Tibial nerve (tissue), 4 donors: Measurements from ENCODE around the gene DPP8. TPM values are rescaled to one million over a fixed set of nuclear protein-coding genes. Genes with fewer than 3 reads are reported as not detected.

ENCODE experiments used
- DNase-seq, 2 donors: peaks; one replicate each; pipeline ENCODE4 v3.0.0-alpha.2; 2019; ENCODE audit warnings: low spot score in 2 of 2
- H3K27ac ChIP-seq, 4 donors: fragments of 200-600 bp; sonication (generic) in 3 of 4; one replicate each; pipeline ENCODE4 v1.5.1; 2017 to 2019; ENCODE audit warnings: mild to moderate bottlenecking in 1 of 4
- H3K27me3 ChIP-seq, 2 donors: fragments of 200-600 bp; sonication (generic) in 1 of 2; one replicate each; pipeline versions ENCODE4 v1.5.1 to v1.6.0; 2017 to 2019
- H3K36me3 ChIP-seq, 3 donors: fragments of 200-600 bp; sonication (generic); one replicate each; pipeline ENCODE4 v1.5.1; 2018 to 2019
- H3K4me1 ChIP-seq, 4 donors: fragments of 200-600 bp; sonication (generic) in 3 of 4; one replicate each; pipeline ENCODE4 v1.5.1; 2017 to 2019
- H3K4me3 ChIP-seq, 4 donors: fragments of 200-600 bp; sonication (generic) in 3 of 4; one replicate each; pipeline ENCODE4 v1.5.1; 2017 to 2019; ENCODE audit warnings: mild to moderate bottlenecking in 1 of 4, moderate library complexity in 1 of 4
- H3K9me3 ChIP-seq, 4 donors: fragments of 200-600 bp; sonication (generic) in 3 of 4; one replicate each; pipeline ENCODE4 v1.5.1; 2017 to 2019
- EP300 ChIP-seq, 2 donors: sonication (generic); formaldehyde crosslinking; IDR thresholded peaks; one replicate each; pipeline ENCODE4 v1.6.1; 2017; ENCODE audit warnings: antibody characterized with exemption in 2 of 2, mild to moderate bottlenecking in 1 of 2
- POLR2A ChIP-seq, 2 donors: fragments of 450-650 bp; IDR thresholded peaks; one replicate each; pipeline ENCODE4 v1.6.1; 2017; ENCODE audit warnings: antibody characterized with exemption in 2 of 2, mild to moderate bottlenecking in 2 of 2, moderate library complexity in 2 of 2
- WGBS, 2 donors: methylation state at CpG; one replicate each; pipeline ENCODE4 v1.1.5; 2018; 5-methylcytosine and 5-hydroxymethylcytosine counted together
- total RNA-seq, 4 donors: library from RNA; depleted of rRNA; stranded (reverse); fragments of >200 nt; gene quantifications; one replicate each; pipeline ENCODE4 v1.1.0, GENCODE V29; 2016
- TF ChIP-seq, protein P1 (sequence below), 5 experiments: fragments of 200-600 bp in 3 of 5; fragments of 450-650 bp in 2 of 5; sonication (generic) in 3 of 5; IDR thresholded peaks; one replicate each; pipeline ENCODE4 v1.5.1; 2016 to 2019; ENCODE audit warnings: antibody characterized with exemption in 5 of 5, mild to moderate bottlenecking in 3 of 5, moderate library complexity in 2 of 5

Gene DPP8
- total RNA-seq, 4 donors from 2014 or later = 31.2 to 49.4 (median 37.6) TPM

DNA sequence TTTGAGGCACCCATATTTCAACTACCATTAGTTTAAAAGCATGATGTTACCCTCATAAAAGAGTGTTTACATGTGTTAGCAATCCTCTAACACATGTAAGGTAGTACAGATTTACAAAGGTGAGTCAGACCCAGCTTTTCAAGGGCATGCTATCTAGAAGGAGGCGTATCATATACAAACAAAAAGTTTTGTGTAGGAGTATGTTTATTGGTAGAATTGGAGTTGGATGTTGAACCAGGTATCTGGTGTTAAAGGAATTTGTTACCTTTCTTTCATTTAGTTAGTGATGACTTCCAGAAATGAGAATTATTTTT lies 15.2 kb upstream of the DPP8 start:
- H3K4me1 ChIP-seq = peaks cover 0 to 29% (median 9%) of the 10 kb centered on the region in 4 donors
- H3K27ac ChIP-seq = no peak overlapping the region
- H3K4me3 ChIP-seq = no peak overlapping the region
- no peaks in the 10 kb centered on the region for H3K27me3 ChIP-seq
- H3K9me3 ChIP-seq = no peaks in the 10 kb centered on the region
- H3K36me3 ChIP-seq = peaks cover 0 to 6% (median 0%) of the 10 kb centered on the region in 3 donors
- TF ChIP-seq, protein P1, sequence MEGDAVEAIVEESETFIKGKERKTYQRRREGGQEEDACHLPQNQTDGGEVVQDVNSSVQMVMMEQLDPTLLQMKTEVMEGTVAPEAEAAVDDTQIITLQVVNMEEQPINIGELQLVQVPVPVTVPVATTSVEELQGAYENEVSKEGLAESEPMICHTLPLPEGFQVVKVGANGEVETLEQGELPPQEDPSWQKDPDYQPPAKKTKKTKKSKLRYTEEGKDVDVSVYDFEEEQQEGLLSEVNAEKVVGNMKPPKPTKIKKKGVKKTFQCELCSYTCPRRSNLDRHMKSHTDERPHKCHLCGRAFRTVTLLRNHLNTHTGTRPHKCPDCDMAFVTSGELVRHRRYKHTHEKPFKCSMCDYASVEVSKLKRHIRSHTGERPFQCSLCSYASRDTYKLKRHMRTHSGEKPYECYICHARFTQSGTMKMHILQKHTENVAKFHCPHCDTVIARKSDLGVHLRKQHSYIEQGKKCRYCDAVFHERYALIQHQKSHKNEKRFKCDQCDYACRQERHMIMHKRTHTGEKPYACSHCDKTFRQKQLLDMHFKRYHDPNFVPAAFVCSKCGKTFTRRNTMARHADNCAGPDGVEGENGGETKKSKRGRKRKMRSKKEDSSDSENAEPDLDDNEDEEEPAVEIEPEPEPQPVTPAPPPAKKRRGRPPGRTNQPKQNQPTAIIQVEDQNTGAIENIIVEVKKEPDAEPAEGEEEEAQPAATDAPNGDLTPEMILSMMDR (IDR thresholded peaks at IDR 0.05) = no peak
- TF ChIP-seq POLR2A (IDR thresholded peaks at IDR 0.05) (no peak), EP300 (IDR thresholded peaks at IDR 0.05) (no peak)
- no peak for DNase-seq
- WGBS, 2 donors = 73 to 79% methylated on average over 1 of the region's 1 CpG

DNA sequence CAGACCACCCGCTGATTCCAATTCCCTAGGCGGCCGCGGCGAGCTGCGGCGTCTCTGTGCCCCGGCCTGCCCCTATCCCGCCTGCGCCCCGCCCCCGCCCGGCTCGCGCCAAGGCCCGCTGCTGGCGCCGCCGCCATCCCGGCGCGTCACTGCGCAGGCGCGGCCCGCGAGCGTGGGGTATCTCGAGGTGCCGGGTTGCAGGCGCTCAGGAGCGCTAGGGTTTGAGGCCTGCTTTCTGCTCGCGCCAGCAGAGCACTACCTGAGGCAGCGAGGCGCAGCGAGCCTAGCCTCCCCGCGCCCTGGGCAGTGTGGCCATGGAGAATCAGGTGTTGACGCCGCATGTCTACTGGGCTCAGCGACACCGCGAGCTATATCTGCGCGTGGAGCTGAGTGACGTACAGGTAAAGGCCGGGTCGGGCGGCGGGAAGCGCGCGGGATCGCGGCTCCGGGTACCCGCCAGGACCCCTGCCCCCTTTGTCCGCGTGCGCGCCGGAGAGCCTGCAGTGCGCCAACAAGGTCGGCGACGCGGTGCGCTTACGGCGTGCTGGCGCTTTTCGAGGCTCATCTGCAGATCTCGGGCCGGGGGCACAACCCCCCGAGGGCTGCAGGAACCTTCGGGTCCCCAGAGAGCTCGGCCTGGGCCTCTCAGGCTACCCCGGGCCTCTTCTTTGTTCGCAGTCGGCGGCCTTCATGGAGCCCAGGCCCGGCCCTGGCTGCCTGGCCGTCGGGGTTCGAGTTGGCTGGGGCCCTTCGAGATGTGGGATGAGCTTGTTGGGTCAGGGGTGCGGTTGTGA lies 13.0 kb upstream of the DPP8 start, which contains the start of gene HACD3:
HACD3 (plus strand) TSS at position 146 of the 794 bp plus-strand sequence; CDS start at position 315, 169 bp downstream.
- TF ChIP-seq POLR2A (IDR thresholded peaks at IDR 0.05) = peak in 1 of 2 donors; percentile 17
- peak; percentile 24 to 72 for TF ChIP-seq EP300 (IDR thresholded peaks at IDR 0.05)
- TF ChIP-seq, protein P1 (IDR thresholded peaks at IDR 0.05) = peak in 1 of 5 experiments; percentile 32
- H3K9me3 ChIP-seq = no peaks in the 10 kb centered on the region
- peak; percentile 64 to 67 for DNase-seq
- H3K4me1 ChIP-seq = peaks cover 0 to 29% (median 9%) of the 10 kb centered on the region in 4 donors
- no peaks in the 10 kb centered on the region for H3K27me3 ChIP-seq
- H3K36me3 ChIP-seq = no peaks in the 10 kb centered on the region
- peak within 1 kb of the TSS; percentile 57 to 79 (median 64) for H3K27ac ChIP-seq
- WGBS, 2 donors = 0% methylated on average over 45 to 47 of the region's 88 CpGs
- peak within 1 kb of the TSS; percentile 70 to 99 (median 84) for H3K4me3 ChIP-seq

DNA sequence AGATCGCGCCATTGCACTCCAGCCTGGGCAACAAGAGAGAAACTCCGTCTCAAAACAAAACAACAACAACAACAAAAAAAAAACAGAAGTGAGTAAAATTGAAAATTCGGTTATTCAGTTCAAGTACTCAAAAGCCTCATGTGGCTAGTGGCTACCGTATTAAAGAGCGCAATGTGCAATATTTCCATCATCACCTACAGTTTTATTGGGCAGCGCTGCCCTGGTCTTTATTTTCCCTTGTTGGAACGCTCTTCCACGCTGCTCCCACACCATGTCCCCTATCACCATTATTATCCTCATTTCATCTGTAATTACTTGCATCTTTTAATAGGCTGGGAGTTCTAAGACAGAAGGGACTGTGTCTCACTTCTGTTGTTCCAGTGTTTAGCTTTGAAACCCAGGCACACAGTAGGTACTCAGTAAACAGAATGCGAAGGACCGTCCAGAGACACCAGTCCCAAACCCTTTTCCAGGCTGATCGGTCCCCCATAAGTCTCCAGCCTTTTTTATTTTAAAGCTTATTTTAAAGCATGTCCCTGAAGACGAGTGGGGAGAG lies 12.4 kb upstream of the DPP8 start:
- no peak for DNase-seq
- Histone ChIP-seq H3K36me3 (no peaks in the 10 kb centered on the region), H3K27ac (peak overlapping the region; percentile 57 to 79 (median 64)), H3K4me1 (peaks cover 0 to 29% (median 9%) of the 10 kb centered on the region in 4 donors), H3K4me3 (peak overlapping the region; percentile 70 to 99 (median 84)), H3K27me3 (no peaks in the 10 kb centered on the region), H3K9me3 (no peaks in the 10 kb centered on the region)
- TF ChIP-seq EP300 (IDR thresholded peaks at IDR 0.05) = no peak
- WGBS, 2 donors = 41% methylated on average over 13 of the region's 13 CpGs

DNA sequence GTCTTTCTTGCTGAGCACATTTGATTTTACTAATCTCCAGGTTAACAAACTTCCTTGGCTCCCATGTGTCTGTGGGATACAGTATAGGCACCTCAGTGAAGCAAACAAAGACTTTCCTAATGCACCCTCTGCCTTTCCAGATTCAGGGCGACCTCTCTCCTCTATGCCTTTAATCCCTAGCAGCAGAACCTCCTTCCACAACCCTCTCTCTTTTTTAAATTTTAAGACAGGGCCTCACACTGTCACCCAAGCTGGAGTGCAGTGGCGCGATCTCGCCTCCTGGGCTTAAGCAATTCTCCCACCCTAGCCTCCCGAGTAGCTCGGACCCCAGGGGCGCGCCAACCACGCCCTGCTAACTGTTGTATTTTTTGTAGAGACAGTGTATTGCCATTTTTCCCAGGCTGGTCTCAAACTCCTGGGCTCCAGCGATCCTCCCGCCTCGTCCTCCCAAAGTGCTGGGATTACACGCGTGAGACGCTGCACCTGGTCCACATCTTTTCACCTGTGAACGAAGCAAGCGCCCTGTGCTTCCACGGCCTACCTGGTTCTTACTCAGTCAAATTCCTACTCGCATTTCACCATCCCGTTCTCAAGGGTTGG lies 11.1 kb upstream of the DPP8 start:
- whole genome bisulfite sequencing, 2 donors = 91 to 94% methylated on average over 20 of the region's 20 CpGs
- H3K4me1 ChIP-seq = peaks cover 0 to 29% (median 9%) of the 10 kb centered on the region in 4 donors
- no peak for DNase-seq
- H3K4me3 ChIP-seq = no peak overlapping the region
- H3K9me3 ChIP-seq = no peaks in the 10 kb centered on the region
- H3K36me3 ChIP-seq = no peaks in the 10 kb centered on the region
- no peaks in the 10 kb centered on the region for H3K27me3 ChIP-seq
- TF ChIP-seq EP300 (IDR thresholded peaks at IDR 0.05) = no peak
- TF ChIP-seq, protein P1 (IDR thresholded peaks at IDR 0.05) = no peak
- TF ChIP-seq POLR2A (IDR thresholded peaks at IDR 0.05) = no peak
- no peak overlapping the region for H3K27ac ChIP-seq

DNA sequence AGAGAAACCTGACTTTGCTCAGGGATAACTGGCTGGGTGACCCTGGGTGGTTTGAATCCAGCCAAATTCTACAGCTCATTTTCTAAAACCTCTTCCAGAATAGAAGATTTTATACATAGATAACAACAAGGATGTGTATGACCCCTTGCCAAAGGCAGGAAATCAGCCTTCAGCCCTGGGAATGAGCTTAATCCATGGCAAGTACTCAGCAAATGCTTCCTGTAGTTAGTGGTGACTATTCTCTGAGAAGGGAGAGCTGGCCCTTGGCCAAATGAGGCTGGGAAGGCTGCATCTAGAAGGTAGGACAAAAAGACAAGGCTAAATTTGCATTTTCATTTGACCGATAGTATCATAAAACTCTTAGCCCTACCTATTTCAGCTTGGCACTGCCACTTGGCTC lies 8.1 kb upstream of the DPP8 start:
- 77 to 83% methylated on average over 1 of the region's 1 CpG for WGBS, 2 donors
- H3K27ac ChIP-seq = no peak overlapping the region

More for the DNA sequence above, 8.1 kb upstream of the DPP8 start:
- Histone ChIP-seq H3K9me3 (no peaks in the 10 kb centered on the region), H3K36me3 (no peaks in the 10 kb centered on the region), H3K27me3 (no peaks in the 10 kb centered on the region), H3K4me1 (peaks cover 0 to 9% (median 3%) of the 10 kb centered on the region in 4 donors), H3K4me3 (no peak overlapping the region)
- DNase-seq = no peak
- TF ChIP-seq EP300 (IDR thresholded peaks at IDR 0.05) = no peak
- TF ChIP-seq, protein P1 (IDR thresholded peaks at IDR 0.05) = no peak
- no peak for TF ChIP-seq POLR2A (IDR thresholded peaks at IDR 0.05)
